HG03066 (cell line): ENCODE measurements around the gene DEAF1.
A peak's percentile ranks its signal among the peaks of the same experiment; 100 is the strongest.
"Not testable (repeated sequence)": the region's sequence is repeated elsewhere in the genome, so short reads cannot be mapped to it uniquely, and the experiment has no call there.

Source experiments
- ATAC-seq: cut with Tn5 transposase; IDR thresholded peaks from one replicate; pipeline ENCODE4 v1.9.1; 2021; ENCODE audit warnings: low read depth; ENCODE audit not compliant: unreplicated experiment

Gene DEAF1, protein sequence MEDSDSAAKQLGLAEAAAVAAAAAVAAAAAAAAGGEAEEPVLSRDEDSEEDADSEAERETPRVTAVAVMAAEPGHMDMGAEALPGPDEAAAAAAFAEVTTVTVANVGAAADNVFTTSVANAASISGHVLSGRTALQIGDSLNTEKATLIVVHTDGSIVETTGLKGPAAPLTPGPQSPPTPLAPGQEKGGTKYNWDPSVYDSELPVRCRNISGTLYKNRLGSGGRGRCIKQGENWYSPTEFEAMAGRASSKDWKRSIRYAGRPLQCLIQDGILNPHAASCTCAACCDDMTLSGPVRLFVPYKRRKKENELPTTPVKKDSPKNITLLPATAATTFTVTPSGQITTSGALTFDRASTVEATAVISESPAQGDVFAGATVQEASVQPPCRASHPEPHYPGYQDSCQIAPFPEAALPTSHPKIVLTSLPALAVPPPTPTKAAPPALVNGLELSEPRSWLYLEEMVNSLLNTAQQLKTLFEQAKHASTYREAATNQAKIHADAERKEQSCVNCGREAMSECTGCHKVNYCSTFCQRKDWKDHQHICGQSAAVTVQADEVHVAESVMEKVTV

DNA sequence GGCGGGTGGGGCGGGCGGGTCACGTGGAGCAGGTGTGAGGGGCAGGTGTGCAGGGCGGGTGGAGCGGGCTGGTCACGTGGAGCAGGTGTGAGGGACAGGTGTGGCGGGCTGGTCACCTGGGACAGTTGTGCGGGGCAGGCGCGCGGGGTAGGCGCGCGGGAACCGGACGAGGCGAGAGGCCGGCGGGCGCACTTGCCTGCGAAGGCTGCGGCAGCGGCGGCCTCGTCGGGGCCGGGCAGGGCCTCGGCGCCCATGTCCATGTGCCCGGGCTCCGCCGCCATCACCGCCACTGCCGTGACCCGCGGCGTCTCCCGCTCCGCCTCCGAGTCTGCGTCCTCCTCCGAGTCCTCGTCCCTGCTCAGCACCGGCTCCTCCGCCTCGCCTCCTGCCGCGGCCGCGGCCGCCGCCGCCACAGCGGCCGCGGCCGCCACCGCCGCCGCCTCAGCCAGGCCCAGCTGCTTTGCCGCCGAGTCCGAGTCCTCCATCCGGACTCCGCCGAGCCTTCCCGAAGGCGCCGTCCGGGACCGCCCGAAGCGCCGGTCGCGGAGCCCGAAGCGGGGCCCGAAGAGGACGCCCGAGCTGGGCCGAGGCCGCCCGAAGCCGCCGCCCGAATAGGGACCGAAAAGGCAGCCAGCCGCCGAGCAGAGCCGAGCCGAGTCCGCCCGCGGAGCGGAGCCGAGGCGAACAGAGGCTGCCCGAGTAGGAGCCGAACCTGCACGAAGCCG, at the start of gene DEAF1:
TSS of gene DEAF1 (minus strand) at position 660 of the 725 bp plus-strand sequence. CDS start at position 485, 175 bp downstream.
- ATAC-seq = peak; percentile 69

DNA sequence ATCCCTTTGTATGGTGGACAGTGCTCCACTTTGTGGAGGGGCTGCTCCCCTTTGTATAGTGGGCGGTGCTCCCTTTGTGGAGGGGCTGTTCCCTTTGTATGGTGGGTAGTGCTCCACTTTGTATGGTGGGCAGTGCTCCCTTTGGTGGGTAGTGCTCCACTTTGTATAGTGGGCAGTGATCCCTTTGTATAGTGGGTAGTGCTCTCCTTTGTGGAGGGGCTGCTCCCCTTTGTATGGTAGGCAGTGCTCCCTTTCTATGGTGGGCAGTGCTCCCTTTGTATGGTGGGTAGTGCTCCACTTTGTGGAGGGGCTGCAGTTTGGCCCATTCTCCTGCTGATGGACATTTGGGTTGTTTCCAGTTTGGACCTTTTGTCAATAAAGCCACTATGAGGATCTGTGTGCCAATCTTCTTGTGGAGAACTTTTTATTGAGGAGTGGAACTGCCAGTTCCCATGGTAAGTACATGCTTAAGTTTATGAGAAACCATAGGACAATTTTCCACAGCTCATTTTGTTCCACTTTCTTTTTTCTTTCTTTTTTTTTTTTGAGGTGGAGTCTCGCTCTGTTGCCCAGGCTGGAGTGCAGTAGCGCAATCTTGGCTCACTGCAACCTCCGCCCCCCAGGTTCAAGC, 47.7 kb upstream of the DEAF1 start:
- no peak for ATAC-seq

DNA sequence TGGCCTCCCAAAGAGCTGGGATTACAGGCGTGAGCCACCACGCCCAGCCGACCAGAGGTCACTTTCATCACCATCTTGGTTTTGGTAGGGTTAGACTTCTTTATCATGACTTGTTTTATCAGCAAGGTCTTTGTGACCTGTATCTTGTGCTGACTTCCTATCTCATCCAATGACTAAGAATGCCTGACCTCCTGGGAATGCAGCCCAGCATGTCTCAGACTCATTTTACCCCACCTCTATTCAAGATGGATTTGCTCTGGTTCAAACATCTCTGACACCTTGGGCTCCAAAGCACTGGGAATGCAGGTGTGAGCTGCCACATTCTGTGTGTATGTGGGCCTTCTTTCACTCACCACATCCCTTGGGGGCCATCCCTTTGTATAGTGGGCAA, 47.1 kb upstream of the DEAF1 start:
- ATAC-seq = no peak

DNA sequence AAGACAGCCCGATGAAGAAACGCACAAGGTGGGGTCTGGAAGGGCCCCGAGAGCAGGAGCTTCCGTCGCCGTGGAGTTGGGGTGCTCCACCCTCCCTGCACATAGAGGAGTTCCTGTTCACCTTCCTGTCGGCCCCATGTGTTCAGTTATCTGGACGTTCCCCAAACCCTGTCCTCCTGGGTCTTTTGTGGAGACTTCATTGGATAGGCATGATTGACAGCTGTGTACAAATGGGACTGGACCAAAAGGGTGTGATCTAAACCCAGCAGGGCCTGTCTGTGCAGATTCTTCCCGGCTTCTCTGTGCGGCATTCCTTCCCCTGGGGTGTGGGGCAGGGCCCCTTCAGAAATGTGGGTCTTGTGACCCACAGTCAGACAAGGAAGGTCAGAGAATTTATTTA, 42.9 kb upstream of the DEAF1 start:
- ATAC-seq = not testable (repeated sequence)

DNA sequence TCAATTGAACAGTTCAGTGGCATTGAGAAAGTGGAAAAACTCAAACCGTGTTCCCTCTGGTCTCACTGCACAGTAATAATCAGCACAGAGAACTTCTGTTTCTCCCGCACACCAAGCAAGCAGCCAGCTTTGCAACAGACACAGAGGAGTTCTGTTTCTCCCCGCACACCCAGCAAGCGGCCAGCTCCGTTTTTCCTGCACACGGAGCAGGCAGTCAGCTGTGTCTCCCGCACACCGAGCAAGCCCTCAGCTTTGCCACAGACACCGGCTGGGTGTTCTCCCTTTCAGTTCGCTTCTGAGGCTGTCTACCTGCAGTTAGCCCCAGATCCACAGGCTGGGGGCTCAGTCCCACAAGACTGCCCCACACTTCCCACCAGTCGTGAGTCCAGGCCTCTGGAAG, 42.3 kb upstream of the DEAF1 start:
- ATAC-seq = no peak

DNA sequence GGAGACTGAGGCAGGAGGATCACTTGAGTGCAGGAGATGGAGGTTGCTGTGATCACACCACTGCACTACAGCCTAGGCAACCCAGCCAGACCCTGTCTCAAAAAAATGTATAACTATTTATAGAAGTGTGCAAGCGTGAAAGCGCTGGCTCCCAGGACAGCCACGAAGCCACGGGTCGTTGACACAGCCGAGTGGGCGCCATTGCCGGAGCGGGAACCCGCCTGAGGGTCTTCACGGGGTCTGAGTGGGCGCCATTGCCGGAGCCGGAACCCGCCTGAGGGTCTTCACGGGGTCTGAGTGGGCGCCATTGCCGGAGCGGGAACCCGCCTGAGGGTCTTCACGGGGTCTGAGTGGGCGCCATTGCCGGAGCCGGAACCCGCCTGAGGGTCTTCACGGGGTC, 39.5 kb upstream of the DEAF1 start:
- not testable (repeated sequence) for ATAC-seq

DNA sequence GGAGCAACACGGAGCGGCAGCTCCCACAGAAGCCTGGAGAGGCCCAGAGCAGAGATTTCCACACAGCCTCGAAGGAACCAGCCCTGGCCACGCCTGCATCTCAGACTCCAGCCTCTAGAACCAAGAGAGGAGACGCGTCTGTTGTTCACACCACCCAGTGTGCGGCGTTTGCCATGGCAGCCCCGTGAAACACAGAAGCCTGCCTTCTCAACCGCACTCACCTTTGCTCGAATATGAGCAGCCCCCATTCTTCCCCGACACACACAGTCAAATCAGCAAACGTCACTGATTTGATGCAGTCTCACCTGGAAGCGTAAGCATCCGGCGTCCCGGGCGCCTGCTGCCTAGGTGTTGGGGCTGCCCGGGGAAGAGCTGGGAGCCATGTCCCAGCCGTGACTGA, 38.0 kb upstream of the DEAF1 start:
- no peak for ATAC-seq

DNA sequence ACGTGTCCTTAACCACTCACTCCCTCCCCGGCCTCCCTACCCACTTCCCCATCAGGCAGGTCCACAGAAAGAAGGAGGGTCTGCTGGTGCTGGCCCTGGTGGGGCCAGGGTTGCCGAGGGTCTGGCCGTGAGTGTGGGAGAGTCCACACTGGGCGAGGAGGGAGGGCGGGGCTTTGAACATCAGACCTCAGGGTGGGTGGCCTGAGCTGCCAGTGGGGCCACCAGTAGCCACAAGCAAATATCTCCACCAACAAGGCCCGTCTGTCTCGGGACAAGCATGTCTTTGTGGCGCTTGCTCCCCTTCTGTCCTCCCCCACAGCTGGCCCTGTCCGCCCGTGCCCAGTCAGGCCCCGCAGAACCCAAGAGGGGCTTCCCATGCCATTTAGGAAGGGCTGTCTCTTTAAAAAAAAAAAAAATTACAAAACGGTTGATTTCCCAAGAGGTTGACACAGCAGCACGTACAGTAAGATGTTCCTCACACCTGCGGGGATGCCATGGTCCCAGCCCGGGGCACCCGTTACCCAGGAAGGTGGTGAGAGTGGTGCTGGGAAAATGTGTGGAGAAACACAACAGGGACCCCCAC, 34.6 kb upstream of the DEAF1 start:
- no peak for ATAC-seq

DNA sequence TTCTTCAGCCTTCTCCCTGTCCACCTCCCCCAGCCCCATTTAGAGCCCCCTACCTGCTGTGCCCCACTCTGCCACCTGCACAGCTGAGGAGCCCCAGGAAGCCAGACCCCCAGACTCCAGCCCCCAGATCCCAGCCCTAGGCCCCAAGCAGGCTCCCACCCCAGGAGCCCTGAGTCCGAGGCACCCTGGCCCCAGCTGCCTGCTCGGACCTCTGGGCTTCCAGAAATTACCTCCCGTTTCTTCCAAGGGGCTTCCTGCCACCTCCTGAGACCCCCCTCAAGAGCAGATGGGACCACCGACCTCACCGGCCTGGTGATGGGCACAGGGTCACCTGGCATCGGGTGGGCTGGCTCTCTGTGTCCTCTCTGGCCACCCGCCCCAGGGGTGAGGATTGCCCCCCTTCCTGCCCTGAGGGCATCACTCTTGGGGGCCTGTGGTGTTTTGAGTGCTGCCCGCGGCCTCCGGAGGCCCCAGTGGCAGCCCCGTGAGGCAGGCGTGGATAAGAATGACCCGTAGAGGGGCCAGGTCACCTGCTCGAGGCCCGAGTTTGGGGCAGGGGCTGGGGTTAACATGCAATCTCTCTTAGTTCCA, 34.0 kb upstream of the DEAF1 start:
- no peak for ATAC-seq

DNA sequence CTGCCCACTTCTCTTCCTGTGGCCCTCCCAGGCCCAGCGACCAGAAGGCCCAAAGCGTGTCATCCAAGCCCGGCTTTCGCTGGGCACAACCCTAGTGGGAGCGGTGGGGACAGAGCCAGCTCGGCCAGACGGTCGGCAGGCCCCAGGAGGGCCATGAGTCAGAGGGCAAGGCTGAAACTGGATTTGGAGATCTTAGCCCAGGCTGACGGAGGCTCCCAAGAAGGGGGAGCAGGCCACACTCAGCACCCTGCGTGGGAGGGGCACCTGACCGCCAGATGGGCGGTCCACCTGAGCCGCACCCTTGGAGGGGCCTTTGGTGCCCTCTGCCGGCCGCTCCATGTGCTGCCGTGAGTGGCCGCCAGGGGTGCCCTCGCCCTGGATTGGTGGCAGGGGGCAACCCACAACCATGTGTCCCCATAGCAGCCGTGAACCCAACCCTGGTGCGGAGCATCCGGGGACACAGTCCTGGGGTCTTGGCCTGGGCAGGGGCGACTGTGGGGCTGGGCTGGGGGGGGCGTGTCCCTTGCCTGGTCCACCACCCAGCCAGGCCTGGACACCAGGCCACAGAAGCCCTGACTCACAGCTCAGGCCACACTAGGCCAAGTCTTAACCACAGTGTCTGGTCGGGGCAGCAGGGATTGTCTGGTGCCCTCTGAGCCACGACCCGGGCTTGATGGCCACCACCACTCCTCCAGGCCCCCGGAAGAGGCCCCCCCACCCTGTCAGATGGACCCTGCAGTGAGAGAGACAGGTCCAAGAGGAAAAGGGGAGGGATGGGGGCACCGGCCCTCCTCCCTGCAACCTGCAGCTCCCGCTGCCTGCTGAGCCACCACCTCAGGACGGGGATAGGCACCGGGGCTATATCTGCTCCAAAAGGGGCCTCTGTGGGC, 33.1 kb upstream of the DEAF1 start:
- no peak for ATAC-seq

DNA sequence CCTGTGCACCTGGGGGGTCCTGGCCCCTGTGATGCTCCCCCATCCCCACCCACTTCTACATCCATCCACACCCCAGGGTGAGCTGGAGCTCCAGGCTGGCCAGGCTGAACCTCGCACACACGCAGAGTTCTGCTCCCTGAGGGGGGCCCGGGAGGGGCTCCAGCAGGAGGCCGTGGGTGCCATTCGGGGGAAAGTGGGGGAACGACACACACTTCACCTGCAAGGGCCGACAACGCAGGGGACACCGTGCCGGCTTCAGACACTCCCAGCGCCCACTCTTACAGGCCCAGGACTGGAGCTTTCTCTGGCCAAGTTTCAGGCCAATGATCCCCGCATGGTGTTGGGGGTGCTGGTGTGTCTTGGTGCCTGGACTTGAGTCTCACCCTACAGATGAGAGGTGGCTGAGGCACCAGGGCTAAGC, 32.3 kb upstream of the DEAF1 start:
- no peak for ATAC-seq

DNA sequence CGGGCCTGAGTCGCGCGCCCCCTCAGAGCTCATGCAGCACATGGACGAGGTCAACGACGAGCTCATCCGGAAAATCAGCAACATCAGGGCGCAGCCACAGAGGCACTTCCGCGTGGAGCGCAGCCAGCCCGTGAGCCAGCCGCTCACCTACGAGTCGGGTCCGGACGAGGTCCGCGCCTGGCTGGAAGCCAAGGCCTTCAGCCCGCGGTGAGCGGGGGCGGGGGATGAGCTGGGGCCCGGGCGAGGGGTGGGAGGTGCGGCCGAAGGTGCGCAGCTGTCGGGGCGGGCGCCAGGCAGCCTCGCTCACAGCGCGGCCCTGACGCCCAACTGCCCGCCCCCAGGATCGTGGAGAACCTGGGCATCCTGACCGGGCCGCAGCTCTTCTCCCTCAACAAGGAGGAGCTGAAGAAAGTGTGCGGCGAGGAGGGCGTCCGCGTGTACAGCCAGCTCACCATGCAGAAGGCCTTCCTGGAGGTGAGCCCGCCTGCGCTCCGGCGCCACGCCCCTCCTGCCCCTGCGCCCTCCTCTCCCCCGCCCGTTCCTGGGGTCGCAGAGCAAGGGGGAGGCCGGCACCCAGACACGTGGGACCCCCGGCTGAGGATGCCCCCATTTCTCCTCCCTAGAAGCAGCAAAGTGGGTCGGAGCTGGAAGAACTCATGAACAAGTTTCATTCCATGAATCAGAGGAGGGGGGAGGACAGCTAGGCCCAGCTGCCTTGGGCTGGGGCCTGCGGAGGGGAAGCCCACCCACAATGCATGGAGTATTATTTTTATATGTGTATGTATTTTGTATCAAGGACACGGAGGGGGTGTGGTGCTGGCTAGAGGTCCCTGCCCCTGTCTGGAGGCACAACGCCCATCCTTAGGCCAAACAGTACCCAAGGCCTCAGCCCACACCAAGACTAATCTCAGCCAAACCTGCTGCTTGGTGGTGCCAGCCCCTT, 31.5 kb upstream of the DEAF1 start:
- ATAC-seq = no peak

DNA sequence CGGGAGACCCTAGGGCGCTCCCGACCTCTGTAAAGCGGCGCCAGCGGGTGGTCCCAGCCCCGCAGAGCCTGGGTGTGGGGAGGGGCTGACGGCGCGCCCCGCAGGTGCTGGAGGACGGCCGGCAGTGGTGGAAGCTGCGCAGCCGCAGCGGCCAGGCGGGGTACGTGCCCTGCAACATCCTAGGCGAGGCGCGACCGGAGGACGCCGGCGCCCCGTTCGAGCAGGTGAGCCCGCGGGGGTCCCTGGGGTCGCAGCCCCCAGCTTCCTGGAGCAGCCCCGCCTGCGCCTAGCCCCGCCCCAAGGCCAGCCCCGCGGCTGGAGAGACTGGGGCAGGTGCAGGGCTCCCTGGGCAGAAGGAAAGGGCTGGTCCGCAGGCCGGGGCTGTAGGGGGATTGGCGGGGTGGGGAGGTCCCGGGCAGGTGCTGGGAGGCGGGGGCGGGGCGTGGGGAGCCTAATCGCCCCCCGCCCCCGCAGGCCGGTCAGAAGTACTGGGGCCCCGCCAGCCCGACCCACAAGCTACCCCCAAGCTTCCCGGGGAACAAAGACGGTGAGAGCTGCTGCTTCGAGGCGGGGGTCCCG, 30.7 kb upstream of the DEAF1 start:
- ATAC-seq = no peak

DNA sequence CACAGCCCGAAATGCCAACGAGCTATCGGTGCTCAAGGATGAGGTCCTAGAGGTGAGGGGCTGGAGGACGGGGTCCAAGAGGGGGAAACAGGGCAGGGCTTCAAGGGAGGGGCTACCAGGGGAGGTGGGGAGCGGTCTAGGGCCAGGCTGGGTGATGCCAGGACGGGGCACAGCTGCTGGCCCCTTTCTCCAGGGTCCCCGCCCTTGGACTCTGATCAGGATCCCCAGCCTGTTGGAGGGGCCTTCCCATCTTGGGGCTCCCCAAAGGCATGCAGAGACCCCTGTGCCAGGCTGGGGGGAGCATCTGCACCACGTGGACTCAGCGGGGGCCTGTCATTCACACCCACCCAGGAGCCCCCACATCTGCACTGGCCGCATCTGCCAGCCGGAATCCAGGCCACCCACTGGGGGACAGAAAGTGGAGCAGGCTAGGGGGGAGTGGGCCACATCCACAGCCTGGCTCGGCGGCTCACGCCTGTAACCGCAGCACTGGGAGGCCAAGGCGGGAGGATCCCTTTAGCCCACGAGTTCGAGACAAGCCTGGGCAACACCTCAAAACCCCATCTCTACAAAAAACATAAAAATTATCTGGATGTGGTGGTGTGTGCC, 29.9 kb upstream of the DEAF1 start:
- ATAC-seq = no peak

DNA sequence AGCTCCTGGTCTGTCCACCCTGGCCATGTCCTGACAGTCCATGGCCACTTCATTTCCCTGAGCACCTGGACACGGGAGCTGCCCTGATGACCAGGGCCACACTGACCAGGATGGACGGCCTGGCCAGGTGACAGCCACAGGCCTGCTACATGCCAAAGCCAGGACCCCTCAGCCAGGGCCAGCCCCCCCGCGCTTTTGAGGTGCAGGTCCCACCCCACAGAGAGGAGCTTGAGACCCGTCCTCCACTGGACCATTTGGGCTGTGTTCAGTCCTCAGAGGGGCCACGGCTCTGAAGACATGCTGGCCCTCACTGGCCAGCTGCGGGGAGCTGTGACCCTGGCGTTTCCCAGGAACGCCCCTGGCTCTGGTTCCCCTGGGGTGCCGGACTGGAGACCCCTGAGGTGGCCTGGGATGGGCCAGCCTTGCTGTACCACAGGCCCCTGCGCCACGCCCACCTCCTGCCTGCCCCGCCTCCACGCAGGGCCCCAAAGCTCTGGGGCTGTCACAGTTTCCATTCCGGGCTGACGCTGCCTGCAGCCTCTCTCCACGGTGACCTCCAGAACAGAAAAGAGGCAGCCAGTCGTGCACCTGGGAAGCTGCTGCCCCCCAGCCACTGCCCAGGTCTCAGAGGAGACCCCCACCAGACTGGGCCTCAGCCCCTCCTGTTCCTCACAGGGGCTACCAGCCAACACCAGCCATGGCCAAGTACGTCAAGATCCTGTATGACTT, 29.2 kb upstream of the DEAF1 start:
- ATAC-seq = no peak

DNA sequence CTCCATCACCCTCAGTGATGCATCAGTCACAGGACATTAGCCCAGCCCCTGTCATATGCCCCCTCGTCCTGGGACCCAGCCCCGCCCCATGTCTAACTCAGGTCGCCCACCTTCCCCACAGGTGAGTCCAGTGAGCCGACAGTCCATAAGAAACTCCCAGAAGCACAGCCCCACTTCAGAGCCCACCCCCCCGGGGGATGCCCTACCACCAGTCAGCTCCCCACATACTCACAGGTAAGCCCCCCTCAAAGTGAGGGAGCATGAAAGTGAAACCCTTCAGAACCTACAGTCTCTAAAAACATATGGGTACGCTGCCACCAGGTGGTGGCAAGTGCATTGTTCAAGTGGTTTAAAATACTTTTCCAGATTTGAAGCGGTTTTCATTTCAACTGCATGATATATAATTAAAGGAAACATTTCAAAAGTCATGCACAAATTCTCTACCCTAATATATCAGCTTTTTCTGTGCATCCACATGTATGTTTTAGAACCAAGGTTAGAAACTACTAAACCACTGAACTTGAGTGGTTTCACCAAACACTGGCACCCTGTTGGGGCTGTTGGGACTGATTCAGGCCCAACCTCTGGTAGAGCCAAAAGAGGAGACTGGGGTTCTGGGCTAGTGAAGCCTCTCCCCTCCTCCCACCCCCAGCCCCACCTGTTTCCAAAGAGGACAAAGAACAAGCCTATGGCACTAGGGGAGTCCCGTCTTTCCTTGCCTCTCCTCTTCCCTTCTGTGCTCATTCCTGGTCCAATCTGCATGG, 28.3 kb upstream of the DEAF1 start:
- no peak for ATAC-seq
